ENCODE data around the gene MTCH1.

The MTCH1 gene

DNA sequence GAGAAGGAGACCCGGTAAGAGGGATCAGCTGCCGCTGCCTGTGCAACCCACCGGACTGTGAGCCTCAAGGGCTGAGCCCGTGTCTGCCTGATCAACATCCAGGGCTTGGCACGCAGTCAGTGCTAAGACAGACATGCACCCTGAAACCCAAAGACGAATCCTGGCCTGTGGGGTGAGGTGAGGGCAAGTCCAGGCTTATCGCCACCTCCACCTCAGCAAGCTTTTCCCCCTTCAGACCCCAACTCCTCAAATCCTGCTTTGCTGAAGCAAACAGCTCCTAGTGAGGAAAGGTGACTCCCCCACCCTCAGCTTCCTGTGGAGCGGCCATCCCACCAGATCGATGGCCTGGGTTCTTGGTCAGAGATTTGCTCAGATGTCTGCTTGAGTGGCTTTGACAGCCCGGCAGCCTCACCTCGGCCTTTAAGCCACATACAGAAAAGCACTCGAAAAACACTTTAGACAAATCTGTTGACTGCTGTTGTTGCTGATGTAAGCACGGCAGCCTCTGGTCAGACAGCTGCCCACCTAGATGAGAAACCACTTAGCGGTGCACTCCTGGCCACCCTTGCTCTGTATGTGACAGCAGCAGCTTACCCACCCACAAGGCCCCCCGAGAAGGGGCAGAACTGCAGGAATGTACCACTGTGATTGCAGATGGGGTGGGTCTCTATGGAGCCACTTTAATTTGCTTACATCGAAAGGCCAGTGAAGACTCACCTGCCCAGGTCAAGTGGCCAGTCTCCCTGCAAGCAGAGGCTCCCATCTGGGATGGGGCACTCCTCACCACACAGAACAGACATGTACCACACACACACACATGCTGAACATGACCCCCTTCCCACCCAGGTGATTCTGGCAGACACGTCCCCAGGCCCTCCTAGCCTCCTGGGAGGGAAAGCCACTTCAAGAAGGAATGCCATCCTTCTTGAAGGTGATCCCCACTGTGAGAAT, 14.8 kb downstream of the MTCH1 start:
- Mint-ChIP-seq H3K9me3 (no peaks in the 10 kb centered on the region), H3K4me3 (no peak overlapping the region), H3K27ac (no peak overlapping the region), H3K36me3 (peaks cover 54% of the 10 kb centered on the region), H3K27me3 (no peaks in the 10 kb centered on the region), H3K4me1 (no peaks in the 10 kb centered on the region)
- ATAC-seq = no peak

DNA sequence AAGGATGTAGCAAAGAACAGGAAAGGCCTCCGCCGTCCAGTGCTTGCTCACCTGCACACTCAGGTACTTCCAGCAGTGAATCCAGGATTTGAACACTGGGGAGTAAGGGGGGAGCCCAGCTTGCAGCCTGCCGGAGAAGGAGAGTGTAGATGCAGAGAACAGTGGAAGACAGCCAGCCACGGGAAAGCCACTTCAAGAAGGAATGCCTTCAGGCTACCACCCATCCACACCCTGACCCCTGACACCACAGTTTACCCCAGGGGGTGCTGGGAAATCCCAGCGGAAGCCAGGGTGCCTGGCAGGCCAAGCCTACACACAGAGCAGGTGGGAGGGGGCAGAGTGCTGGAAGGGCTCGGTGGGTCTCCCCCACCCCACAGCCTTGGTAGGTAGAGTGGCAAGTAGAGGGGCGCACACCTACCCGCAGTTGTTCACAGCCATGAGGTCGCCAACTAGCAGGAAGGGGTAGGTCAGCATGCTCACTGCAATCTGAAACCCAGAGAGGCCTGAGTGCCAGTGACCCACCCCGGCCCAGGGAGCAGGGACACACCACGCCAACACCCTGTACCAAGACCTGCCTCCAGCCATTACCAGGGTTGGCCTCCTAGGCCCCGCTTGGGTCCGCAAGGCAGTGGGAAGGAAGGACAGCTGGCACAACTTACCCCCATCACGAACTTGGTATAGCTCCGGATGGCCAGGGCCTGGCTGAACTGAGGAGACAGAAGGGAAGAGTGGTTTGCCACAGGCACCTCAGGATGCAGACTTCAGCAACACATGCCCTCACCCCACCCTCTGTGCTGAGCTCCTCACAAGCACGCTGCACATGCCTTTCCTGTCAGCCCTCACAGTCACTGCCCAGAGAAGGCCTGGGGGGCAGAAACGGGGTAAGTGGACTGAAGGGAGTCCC, 15.8 kb downstream of the MTCH1 start:
- Mint-ChIP-seq H3K36me3 (peaks cover 45% of the 10 kb centered on the region), H3K4me3 (no peak overlapping the region), H3K9me3 (no peaks in the 10 kb centered on the region), H3K27ac (no peak overlapping the region), H3K27me3 (no peaks in the 10 kb centered on the region), H3K4me1 (no peaks in the 10 kb centered on the region)
- no peak for ATAC-seq

DNA sequence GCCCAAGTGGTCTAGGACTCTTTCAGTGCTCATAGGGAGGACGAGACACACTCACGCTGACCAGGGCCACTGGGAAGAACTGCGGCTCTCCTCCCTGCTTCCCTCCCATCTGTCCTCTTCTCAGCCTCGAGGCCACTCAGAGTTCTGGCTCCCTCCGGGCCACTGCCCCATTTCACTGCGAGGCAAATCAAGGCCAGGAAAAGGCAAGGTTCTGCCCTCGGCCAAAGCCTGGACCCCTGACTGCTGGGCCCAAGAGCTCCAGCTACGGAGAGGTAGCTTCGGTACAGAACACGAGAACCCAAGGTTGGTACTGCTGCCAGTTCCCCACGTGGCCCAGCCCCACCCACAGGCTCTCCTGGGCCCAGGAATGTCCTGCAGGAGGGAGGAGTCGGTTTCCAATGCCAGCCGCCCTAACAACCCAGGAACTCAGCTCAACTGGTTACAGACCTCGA, 16.7 kb downstream of the MTCH1 start:
- no peak overlapping the region for H3K4me3 Mint-ChIP-seq
- no peak for ATAC-seq
- H3K36me3 Mint-ChIP-seq = peaks cover 42% of the 10 kb centered on the region
- no peaks in the 10 kb centered on the region for H3K9me3 Mint-ChIP-seq
- H3K4me1 Mint-ChIP-seq = peaks cover 8% of the 10 kb centered on the region
- H3K27me3 Mint-ChIP-seq = no peaks in the 10 kb centered on the region
- H3K27ac Mint-ChIP-seq = no peak overlapping the region

DNA sequence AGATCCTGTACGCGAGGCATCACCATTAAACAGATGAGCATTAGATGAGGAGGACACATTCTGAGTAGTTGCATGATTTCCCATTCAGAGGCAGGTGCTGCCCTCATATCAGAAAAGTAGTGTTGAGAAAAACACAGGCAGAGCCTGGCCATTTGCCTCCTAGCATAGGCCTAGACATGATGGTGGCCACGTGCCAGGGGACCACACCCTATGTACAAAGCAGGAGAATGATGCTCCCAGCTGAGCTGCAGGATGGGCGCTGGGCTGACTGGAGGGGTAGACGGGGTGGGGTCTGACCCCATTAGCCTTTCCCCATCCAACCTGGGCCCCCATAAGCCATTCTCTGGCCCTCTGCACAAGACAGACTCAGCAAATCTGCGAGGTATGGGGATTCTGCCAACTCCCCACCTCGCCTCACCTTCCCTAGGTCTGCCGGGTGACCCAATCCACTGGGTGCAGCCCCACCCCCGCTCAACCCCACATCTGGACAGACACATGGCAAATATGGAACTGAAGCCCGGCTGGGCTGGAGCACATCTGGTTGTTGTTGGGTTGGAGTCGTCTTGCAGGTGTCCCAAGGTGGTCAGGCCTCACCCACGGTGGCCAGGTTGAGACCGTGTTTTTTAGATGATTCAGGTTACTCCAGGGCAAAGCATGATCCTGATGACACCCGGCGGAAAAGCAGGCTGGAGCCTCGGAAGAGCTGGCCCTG, 17.6 kb downstream of the MTCH1 start:
- H3K4me3 Mint-ChIP-seq = no peak overlapping the region
- H3K4me1 Mint-ChIP-seq = peaks cover 16% of the 10 kb centered on the region
- H3K27me3 Mint-ChIP-seq = no peaks in the 10 kb centered on the region
- H3K36me3 Mint-ChIP-seq = peaks cover 42% of the 10 kb centered on the region
- H3K27ac Mint-ChIP-seq = no peak overlapping the region
- no peak for ATAC-seq
- H3K9me3 Mint-ChIP-seq = no peaks in the 10 kb centered on the region

DNA sequence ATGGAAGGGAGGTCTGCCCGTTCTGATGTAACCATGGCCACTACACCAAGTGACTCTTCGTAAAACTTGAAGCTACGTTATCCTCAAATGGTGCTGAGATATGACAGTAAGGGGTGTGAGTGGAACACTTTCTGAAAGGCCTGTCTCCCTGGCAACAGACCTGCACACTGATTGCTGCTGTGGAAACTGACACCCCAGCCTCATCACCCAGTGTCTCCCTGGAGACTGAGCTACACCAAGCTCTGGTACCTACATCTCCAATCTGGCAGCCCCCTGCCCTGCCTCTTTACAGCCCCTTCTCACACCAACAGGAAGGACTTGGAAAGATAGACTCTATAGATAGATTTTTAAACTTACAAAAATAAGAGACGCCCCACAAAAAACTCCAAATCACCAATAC, 18.2 kb downstream of the MTCH1 start:
- ATAC-seq = no peak
- Mint-ChIP-seq H3K27ac (no peak overlapping the region), H3K36me3 (peaks cover 41% of the 10 kb centered on the region), H3K27me3 (no peaks in the 10 kb centered on the region), H3K4me1 (peaks cover 23% of the 10 kb centered on the region), H3K9me3 (no peaks in the 10 kb centered on the region), H3K4me3 (no peak overlapping the region)

DNA sequence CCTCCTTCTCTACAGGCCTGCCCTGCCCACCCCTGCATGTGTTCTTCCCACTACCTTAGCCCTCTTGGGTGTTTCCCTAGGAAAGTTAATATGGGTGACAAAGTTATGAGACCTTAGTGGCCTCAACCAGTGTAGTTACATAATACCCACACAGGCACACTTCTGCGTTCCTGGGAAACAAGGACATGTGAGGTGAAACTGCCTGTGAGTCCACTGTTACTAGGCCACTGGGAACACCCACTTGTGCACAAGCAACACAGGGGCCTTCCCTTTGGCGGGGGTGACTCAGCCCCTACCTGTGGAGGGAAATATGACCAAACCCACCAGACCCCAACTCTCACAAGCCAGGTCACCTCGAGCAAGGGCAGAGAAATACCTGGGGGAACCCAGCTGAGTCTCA, 18.7 kb downstream of the MTCH1 start:
- no peak for ATAC-seq
- Mint-ChIP-seq H3K4me3 (no peak overlapping the region), H3K4me1 (peaks cover 28% of the 10 kb centered on the region), H3K27me3 (no peaks in the 10 kb centered on the region), H3K27ac (no peak overlapping the region), H3K36me3 (peaks cover 36% of the 10 kb centered on the region), H3K9me3 (no peaks in the 10 kb centered on the region)

DNA sequence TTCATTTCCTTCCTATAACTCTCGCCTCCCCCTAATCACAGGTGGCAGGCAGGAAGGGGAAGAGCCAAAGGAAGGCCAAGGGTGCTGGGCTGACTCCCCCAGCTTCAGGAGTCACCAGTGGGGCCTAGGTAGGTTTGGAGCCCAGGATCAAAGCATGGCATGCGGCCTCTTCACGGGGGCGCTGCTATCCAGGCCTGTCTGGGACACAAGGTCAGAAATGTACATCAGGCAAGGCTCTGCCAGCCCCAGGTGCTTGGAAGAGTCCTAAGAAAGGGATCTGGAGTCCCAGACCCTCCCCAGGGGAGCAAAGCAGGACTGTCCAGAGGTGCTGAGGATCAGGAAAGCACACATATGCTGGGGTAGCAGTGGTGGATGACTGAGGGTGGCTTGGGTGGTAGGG, 21.1 kb downstream of the MTCH1 start:
- Mint-ChIP-seq H3K4me1 (peaks cover 33% of the 10 kb centered on the region), H3K36me3 (peaks cover 16% of the 10 kb centered on the region), H3K27me3 (no peaks in the 10 kb centered on the region), H3K4me3 (no peak overlapping the region), H3K27ac (peak overlapping the region; percentile 70), H3K9me3 (no peaks in the 10 kb centered on the region)
- ATAC-seq = no peak

DNA sequence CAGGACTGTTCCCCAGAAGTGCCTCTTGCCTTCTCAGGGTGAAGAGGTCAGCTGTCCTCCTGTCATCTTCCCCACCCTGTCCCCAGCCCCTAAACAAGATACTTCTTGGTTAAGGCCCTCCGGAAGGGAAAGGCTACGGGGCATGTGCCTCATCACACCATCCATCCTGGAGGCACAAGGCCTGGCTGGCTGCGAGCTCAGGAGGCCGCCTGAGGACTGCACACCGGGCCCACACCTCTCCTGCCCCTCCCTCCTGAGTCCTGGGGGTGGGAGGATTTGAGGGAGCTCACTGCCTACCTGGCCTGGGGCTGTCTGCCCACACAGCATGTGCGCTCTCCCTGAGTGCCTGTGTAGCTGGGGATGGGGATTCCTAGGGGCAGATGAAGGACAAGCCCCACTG, 21.6 kb downstream of the MTCH1 start:
- no peaks in the 10 kb centered on the region for H3K9me3 Mint-ChIP-seq
- no peak for ATAC-seq
- H3K27me3 Mint-ChIP-seq = no peaks in the 10 kb centered on the region
- H3K4me3 Mint-ChIP-seq = no peak overlapping the region
- peaks cover 12% of the 10 kb centered on the region for H3K36me3 Mint-ChIP-seq
- H3K4me1 Mint-ChIP-seq = peaks cover 33% of the 10 kb centered on the region
- peak overlapping the region; percentile 70 for H3K27ac Mint-ChIP-seq

DNA sequence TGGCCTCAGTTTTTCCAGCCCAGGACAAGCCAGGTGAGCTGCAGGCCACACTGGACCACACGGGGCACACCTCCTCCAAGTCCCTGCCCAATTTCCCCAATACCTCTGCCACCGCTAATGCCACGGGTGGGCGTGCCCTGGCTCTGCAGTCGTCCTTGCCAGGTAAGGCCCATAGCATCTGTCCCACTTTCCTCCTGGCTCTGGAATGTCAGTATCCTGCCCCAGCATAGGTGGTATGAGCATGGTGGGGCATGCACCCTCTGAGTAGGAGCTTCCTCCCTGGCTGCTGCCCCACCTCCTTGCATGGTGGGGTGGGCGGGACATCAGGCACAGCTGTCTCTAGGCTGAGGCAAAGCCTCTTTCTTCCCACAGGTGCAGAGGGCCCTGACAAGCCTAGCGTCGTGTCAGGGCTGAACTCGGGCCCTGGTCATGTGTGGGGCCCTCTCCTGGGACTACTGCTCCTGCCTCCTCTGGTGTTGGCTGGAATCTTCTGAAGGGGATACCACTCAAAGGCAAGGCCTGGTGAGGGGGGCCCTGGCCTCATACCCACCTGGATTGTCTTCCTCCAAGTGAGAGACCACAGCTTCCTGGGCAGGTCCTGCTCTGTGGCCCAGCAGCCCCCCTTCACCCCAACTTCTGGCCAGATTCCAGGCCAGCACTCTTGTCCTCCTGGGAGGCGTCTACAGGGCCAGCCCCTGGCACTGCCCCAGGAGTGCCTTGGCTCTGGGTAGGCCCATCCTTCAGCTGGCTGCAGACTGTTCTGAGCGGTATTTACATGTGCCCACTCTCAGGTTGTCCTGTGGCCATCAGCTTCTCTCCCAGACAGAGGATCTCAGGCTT, 22.3 kb downstream of the MTCH1 start:
- Mint-ChIP-seq H3K4me3 (peak overlapping the region; percentile 40), H3K27me3 (no peaks in the 10 kb centered on the region)

DNA sequence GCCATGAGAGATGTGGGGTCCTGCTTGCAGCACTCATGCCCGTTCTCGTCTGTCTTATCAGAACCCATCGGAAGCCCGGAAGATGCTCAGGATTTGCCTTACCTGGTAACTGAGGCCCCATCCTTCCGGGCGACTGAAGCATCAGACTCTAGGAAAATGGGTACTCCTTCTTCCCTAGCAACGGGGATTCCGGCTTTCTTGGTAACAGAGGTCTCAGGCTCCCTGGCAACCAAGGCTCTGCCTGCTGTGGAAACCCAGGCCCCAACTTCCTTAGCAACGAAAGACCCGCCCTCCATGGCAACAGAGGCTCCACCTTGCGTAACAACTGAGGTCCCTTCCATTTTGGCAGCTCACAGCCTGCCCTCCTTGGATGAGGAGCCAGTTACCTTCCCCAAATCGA, 23.1 kb downstream of the MTCH1 start:
- Mint-ChIP-seq H3K4me1 (peaks cover 33% of the 10 kb centered on the region), H3K4me3 (peak overlapping the region; percentile 44), H3K27ac (peak overlapping the region; percentile 70), H3K9me3 (no peaks in the 10 kb centered on the region), H3K27me3 (no peaks in the 10 kb centered on the region), H3K36me3 (peaks cover under 1% of the 10 kb centered on the region)
- peak; percentile 68 for ATAC-seq

More for the DNA sequence above, 22.3 kb downstream of the MTCH1 start:
- Mint-ChIP-seq H3K27ac (peak overlapping the region; percentile 70), H3K4me1 (peaks cover 33% of the 10 kb centered on the region), H3K9me3 (no peaks in the 10 kb centered on the region), H3K36me3 (peaks cover 9% of the 10 kb centered on the region)
- peak; percentile 71 for ATAC-seq

DNA sequence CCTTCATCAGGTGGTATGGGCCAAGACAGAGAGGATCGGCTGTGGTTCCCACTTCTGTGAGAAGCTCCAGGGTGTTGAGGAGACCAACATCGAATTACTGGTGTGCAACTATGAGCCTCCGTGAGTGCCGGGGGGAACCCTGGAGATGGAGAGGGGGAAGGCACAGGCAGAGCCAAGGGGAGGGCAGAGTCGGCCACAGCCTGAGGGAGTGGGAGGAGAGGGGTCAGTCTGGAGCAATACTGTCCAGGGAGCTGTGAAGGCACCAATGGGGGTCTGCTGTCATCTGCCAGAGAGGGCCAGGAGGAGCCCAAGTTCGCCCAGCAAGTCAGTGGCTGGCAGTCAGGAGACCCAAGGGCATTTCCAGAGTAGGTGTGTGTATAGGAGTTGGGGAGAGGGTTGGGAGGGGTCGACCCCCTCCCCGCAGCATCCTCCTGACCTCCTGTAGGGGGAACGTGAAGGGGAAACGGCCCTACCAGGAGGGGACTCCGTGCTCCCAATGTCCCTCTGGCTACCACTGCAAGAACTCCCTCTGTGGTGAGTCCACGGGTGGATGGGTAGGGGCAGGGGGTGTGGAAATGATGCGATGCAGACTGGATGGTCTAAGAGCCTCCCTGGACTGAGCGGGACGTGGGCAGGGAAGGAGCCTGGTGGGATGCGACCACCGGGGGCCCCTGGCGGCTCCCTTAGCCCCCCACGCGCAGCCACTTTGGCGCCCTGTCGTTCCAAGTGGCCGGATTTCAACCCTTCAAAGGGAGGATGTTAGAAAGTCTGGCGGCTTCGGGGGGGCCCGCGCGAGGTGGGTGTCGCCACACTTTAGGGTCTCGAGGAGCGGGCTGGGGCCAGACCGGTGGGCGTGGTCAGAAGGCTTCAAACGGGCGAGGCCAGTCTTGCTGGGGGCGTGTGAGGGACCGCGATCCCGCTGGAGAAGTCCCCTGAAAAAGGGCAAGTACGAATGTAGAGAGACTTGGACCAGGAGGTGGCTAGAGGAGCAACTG, 24.3 kb downstream of the MTCH1 start:
- Mint-ChIP-seq H3K4me1 (peaks cover 33% of the 10 kb centered on the region), H3K9me3 (no peaks in the 10 kb centered on the region), H3K27ac (peak overlapping the region; percentile 70), H3K4me3 (no peak overlapping the region), H3K27me3 (no peaks in the 10 kb centered on the region), H3K36me3 (no peaks in the 10 kb centered on the region)
- no peak for ATAC-seq

DNA sequence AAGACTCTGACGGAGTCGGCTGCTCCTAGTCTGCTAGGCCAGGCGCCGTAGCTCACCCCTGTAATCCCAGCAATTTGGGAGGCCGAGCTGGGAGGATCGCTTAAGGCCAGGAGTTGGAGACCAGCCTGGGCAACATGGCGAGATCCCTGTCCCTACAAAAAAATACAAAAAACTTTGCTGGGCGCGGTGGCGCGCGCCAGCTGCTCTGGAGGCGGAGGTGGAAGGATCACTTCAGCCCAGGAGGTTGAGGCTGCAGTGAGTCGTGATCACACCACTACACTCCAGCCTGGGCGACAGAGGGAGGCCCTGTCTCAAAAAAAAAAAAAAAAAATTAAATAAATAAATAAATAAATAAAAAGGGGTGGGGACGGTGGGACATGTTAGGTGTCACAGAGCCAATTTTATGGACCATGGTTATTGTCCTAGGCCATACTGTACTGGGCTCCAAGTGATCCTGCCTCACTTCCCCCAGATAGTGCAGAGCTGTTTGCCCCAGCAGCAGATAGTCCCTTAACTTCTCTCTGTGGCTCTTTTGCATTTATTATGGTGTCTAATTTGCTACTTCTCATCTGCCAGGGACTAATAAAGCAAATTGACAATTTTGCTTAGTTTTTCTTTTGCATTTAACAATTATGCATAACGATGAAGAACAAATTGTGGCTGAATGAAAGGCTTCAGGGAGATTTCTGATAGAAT, 26.3 kb downstream of the MTCH1 start:
- no peak for ATAC-seq
- no peak overlapping the region for H3K4me3 Mint-ChIP-seq
- peaks cover 42% of the 10 kb centered on the region for H3K4me1 Mint-ChIP-seq
- H3K27ac Mint-ChIP-seq = no peak overlapping the region
- no peaks in the 10 kb centered on the region for H3K36me3 Mint-ChIP-seq
- no peaks in the 10 kb centered on the region for H3K9me3 Mint-ChIP-seq
- no peaks in the 10 kb centered on the region for H3K27me3 Mint-ChIP-seq
